HG03175 (cell line): Measurements from ENCODE around the gene SERPING1.

Experiments used
- ATAC-seq: cut with Tn5 transposase; IDR thresholded peaks from one replicate; pipeline ENCODE4 v1.9.1; 2021; ENCODE audit warnings: mild to moderate bottlenecking, moderate library complexity; ENCODE audit not compliant: unreplicated experiment

Gene SERPING1

DNA sequence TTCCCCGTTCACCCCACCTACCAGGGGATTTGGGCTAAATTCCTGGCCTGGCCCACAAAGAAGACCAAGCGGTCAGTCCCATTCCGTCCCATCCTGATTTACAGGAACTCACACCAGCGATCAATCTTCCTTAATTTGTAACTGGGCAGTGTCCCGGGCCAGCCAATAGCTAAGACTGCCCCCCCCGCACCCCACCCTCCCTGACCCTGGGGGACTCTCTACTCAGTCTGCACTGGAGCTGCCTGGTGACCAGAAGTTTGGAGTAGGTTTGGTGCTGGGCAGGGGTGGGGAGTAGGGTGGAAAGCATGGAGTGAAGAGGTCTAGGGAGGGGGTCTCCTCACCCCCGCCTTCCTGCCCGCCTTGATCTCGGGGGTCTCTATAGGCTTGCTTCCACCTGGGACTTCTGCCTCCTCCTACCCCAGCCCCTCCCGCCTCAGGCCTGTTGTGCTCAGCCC, at the start of gene SERPING1:
Gene SERPING1 (plus strand): TSS at position 225 of the 455 bp plus-strand sequence. CDS start 586 bp downstream, outside the sequence.
- ATAC-seq, result no peak

DNA sequence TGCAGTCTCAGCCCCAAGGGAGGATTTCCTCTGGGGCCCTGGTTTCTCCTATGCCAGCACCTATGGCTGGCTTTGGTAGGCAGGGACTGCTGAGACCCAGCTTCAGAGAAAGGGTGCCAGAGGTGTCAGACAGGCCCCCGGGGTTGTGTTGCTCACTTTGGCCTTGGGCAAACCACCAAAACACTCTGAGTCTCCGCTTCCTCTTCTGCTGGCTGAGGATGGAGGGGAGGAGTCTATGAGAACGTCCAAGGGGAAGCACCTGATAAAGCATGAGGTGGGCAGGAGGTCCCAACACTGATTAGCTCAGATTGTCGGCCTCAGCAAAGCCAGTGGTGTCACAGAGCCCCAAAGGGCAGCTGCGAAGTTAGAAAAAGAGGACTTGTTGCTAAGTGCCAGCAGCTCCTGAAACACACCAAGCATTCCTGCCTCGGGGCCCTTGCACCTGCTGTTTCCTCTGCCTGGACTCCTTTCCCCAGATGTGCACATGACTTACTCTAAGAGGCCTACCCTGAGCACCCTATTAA, 49.6 kb upstream of the SERPING1 start:
- peak; percentile 89 for ATAC-seq

- no peak for ATAC-seq
Observed at GRCh38 chr11:57549983-57550382, 47.5 kb upstream of the SERPING1 start.

DNA sequence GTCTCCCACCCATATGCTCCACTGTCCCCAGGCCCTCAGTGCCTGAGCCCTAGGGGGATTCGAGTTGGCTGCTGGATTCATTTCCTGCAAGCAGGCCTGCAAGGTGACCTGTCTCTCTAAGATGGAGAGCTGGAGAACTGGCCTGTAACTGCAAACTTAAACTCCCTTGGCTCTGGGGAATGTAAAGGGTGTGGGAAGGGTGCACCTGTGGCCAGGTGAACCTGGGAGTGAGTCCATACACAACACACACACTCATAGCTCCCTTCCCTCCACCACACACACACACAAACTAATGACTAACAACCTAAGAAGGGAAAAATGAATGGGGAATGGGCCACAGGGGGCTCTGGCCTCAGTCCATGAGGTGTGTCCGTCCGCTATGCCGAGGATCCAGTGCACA, 45.5 kb upstream of the SERPING1 start:
- no peak for ATAC-seq

GRCh38 chr11:57552479-57552878, 45.0 kb upstream of the SERPING1 start:
- ATAC-seq, result no peak

DNA sequence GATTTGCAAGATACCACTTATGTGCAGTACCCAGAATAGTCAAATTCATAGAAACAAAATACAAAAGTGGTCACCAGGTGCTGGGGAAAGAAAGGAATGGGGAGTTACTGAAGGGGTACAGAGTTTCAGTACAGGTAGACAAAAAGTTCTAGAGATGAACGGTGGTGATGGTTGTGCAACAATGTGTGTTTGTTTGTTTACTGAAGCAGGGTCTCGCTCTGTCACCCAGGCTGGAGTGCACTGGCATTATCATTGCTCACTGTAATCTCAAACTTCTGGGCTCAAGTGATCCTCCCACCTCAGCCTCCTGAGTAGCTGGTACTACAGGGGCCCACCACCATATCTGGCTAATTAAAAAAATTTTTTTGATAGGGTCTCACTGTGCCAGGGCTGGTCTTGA, 42.1 kb upstream of the SERPING1 start:
- no peak for ATAC-seq

DNA sequence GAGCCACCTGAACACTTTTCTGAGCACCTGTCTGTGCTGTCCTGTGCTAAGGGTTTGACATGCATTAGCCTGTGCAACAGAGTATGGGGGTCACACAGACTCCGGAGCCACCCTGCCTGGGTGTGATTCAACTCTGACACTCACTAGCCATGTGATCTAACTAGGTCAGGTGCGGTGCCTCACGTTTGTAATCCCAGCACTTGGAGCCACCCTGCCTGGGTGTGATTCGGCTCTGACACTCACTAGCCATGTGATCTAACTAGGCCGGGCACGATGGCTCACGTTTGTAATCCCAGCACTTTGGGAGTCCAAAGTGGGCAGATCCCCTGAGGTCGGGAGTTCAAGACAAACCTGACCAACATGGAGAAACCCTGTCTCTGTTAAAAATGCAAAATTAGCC, 41.4 kb upstream of the SERPING1 start:
- no peak for ATAC-seq

DNA sequence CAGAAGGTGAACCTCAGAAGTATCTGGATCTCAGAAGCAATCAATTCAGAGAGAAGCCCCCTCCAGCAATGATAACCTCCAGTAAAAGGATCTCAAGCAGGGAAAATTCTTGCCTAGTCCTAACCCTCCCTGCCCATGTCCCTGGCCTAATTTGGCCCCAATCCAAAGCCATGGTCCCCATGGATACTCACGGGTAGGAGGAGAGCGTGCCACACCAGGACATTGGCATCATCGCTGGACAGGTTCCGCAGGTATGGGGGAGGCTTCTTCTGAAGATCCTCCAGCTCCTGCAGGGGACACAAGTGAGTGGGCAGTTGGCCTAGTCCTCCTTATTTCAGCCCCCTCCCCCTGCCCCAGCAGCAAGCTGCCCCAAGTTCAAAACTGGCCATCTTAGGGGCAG, 37.3 kb upstream of the SERPING1 start:
- no peak for ATAC-seq

- no peak for ATAC-seq
Observed at GRCh38 chr11:57562596-57562995, 34.9 kb upstream of the SERPING1 start.

DNA sequence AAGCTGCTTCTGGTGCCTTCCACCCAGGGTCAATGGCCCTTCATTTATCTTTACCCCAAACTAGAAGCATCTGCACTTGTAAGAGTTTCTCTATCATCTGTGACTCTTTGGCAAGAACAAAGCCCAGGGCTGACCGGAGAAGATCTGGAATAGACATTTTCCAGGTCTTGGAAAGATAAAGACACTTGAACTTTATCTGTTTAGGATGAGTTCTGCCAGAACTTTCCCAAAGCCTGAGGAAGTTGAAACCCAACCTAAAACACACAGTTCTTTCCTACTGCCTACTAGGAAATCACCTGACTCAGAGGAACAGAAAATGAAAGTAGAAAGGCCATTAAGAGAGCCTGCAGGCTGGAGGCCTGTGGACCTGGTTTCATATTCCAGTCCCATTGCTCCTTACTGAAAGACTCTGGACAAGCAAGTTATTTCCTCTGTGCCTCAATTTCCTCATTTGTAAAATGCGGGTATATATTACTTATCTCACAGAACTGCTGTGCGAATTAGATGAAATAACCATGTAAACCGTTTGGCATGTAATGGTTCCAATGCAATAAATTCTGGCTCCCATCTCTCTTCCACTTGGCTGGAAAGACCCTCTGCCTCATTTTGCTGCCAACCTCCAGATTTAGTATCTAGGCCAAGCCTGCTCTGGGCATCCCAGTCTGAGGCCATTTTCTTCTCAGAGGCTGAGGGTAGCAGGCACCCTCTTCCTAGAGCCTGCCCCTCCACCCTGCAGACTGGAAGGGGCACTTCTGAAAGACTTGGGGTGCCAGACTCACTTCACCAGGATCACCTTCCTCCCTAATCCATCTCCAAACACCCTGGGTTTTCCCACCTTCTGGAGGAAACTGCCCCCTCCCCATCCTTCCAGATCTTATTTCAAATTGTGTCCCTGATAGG, 31.2 kb upstream of the SERPING1 start:
- peak; percentile 64 for ATAC-seq

DNA sequence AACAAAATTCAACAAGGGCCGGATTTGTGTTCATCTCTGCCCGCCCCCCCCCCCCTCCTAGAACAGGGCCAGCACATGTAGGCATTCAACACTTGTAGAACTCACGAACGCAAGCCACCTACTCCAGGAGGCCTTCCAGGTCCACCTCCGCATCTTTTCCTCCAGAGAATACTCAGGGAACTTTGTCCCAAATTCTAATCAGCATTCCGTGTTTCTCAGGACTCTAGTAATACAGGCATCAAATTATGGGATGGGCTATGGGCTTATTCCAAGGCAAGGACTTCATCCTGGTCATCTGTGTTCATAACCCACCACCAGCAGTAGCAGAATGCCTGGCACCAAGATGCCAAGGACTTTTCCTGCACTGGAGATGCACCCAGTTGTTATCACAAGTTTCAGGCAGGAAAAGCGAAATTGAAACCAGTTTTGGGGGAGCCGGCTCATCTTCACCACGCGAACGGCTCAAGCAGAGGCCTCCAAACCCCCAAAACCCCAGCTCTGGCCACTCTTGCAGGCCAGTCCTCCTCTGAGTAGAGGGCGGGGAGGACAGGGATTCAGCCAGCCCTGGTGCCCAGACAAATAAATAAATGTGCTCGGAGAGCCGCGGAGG, 30.5 kb upstream of the SERPING1 start:
- ATAC-seq, result peak; percentile 6

- peak; percentile 76 for ATAC-seq
Observed at GRCh38 chr11:57567515-57568329, 29.8 kb upstream of the SERPING1 start, which contains the start of gene UBE2L6. Gene UBE2L6, minus strand, starts transcription at chr11:57567672. Its CDS starts 61 bp downstream, at chr11:57567611.

DNA sequence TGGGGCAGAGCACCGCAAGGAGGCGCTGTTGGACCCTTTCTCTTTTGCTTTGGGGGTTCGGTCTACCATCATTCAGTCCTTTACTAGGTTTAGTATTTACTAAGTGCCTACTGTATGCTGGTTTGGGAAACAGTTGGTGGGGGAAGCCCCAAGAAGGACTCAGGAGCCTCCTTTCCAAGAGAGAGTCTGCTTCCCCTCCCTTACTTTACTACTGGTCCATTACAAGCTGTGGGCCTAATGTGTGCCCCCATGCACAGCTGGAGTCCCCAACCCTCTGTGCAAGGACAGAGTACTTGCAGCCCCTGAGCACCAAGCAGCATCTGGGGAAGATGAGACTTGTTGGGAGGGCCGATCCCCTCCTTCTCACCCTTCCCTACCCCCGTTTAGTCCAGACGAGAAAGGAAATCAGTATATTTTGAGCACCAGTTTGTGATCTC, 29.1 kb upstream of the SERPING1 start:
- peak; percentile 14 for ATAC-seq

- no peak for ATAC-seq
Observed at GRCh38 chr11:57571606-57572005, 25.9 kb upstream of the SERPING1 start.

GRCh38 chr11:57574061-57574460, 23.4 kb upstream of the SERPING1 start:
- ATAC-seq, result no peak

DNA sequence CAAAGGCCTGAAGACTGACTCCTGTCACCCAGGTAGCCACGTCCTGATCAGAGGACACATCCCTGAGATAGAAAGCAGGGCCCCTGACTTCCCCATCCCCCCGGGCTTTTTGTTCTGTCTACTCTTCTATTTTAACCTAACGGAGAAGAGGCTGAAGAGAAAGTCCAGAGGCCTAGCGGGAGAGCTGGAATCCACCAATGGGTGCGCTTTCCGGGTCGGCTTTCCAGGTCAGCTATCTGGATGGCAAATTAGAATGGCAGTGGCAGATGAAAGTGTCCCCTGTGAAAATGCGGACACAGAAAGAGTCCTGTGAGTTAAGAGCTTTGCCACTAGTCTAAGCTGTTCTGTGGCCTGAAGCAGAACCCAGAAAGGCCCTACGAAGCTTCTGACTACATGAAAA, 13.1 kb upstream of the SERPING1 start:
- no peak for ATAC-seq

DNA sequence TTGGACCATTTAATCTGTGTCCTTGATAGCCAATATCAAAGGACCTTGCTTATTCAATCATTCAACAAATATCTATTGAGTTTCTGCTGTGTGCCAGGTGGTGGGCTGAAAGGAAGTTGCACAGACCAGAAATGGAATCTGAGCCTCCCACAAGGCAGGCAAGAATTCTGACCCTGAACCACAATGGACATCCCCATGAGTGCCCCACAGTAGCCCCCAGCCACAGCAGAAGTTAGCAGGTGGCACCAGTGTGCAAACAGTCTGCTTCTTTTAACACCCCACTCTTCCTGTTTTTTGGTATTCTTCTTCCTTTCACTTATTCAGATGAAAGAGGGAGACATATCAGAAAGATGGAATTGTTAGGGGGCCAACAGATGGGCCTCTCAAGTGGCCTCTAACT, 12.2 kb upstream of the SERPING1 start:
- ATAC-seq, result no peak

DNA sequence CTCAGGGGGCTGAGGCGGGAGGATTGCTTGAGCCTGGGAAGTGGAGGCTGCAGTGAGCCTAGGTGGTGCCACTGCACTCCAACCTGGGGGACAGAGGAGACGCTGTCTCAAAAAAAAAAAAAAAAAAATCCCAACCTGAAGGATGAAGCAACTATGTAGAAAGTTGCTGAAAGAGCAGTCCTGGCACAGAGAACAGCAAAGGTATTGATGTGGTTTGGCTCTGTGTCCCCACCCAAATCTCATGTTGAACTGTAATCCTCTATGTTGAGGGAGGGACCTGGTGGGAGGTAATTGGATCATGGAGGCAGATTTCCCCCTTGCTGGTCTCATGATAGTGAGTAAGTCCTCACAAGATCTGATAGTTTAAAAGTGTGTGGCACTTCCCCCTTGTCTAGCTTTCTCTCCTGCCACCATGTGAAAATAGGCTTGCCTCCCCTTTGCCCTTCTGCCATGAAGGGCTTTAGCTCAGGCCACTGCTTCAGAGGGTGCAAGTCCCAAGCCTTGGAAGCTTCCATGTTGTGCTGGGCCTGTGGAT, 10.7 kb upstream of the SERPING1 start:
- ATAC-seq, result no peak

DNA sequence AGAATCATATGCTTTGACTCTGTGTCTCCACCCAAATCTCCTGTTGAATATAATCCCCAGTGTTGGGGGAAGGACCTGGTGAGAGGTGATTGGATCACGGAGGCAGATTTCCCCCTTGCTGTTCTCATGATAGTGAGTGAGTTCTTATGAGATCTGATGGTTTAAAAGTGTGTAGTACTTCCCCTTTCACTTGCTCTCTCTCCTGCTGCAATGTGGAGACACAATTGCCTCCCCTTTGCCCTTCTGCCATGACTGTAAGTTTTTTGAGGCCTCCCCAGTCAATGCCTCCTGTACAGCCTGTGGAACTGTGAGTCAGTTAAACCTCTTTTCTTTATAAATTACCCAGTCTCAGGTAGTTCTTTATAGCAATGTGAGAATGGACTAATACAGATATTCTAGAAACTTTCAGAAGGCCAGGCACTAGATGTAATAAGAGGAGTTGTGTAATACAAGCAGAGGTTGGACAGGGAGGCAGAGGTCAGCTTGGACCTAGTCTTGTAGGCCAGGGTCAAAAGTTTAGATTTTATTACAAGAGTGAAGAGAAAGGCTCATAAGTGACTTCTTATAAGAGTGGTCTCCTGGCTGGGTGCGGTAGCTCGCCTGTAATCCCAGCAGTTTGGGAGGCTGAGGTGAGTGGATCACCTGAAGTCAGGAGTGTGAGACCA, 9.3 kb upstream of the SERPING1 start:
- no peak for ATAC-seq

GRCh38 chr11:57596266-57596885, 1.1 kb upstream of the SERPING1 start:
- ATAC-seq, result no peak
